Heart left ventricle (tissue), 16 donors: ENCODE measurements around the gene B3GNT2. TPM values are rescaled to one million over a fixed set of nuclear protein-coding genes. Genes with fewer than 3 reads are reported as not detected.
A peak's percentile ranks its signal among the peaks of the same experiment; 100 is the strongest.

Experiments
- ATAC-seq, 4 donors: fragments of 200-7000 bp; cut with Tn5 transposase; one replicate each; pipeline ENCODE4 v1.9.1; 2020 to 2022; ENCODE audit warnings: moderate library complexity in 4 of 4, mild to moderate bottlenecking in 3 of 4, moderate number of reproducible peaks in 1 of 4
- DNase-seq, 5 donors: peaks; one replicate each; pipeline ENCODE4 v3.0.0-alpha.2; 2020
- H3K27ac ChIP-seq, 12 donors: fragments of 200-600 bp; sonication (generic) in 4 of 12; one replicate each; pipeline versions ENCODE4 v1.5.0 to v1.8.0; 2016 to 2022; ENCODE audit warnings: mild to moderate bottlenecking in 2 of 12
- H3K27me3 ChIP-seq, 9 donors: fragments of 200-600 bp; sonication (generic) in 2 of 9; one replicate each; pipeline versions ENCODE4 v1.5.1 to v1.8.0; 2016 to 2022; ENCODE audit warnings: mild to moderate bottlenecking in 3 of 9
- H3K36me3 ChIP-seq, 9 donors: fragments of 200-600 bp; sonication (generic) in 2 of 9; one replicate each; pipeline versions ENCODE4 v1.5.0 to v1.8.0; 2018 to 2022; ENCODE audit warnings: mild to moderate bottlenecking in 2 of 9
- H3K4me1 ChIP-seq, 12 donors: fragments of 200-600 bp; sonication (generic) in 4 of 12; one replicate each; pipeline versions ENCODE4 v1.5.0 to v1.8.0; 2016 to 2022; ENCODE audit warnings: mild to moderate bottlenecking in 3 of 12
- H3K4me3 ChIP-seq, 12 donors: fragments of 200-600 bp; sonication (generic) in 4 of 12; one replicate each; pipeline versions ENCODE4 v1.5.0 to v1.8.0; 2017 to 2022; ENCODE audit warnings: mild to moderate bottlenecking in 9 of 12, moderate library complexity in 4 of 12
- H3K9me3 ChIP-seq, 12 donors: fragments of 200-600 bp; sonication (generic) in 4 of 12; one replicate each; pipeline versions ENCODE4 v1.5.0 to v1.8.0; 2016 to 2022; ENCODE audit warnings: mild to moderate bottlenecking in 1 of 12
- CTCF ChIP-seq, 12 donors: fragments of 200-600 bp; sonication (generic) in 4 of 12; IDR thresholded peaks; one replicate each; pipeline versions ENCODE4 v1.5.0 to v1.8.0; 2018 to 2022; ENCODE audit warnings: antibody characterized with exemption in 12 of 12, mild to moderate bottlenecking in 5 of 12
- POLR2A ChIP-seq, 2 donors: fragments of 450-650 bp; IDR thresholded peaks; one replicate each; pipeline ENCODE4 v1.6.1; 2017; ENCODE audit warnings: antibody characterized with exemption in 2 of 2, mild to moderate bottlenecking in 2 of 2, moderate library complexity in 2 of 2
- WGBS, 4 donors: extraction: QIAGEN DNeasy Blood & Tissue Kit in 2 of 4; methylation state at CpG; one replicate each; pipeline versions ENCODE4 v1.1.5 to v1.1.7; 2013 to 2018; 5-methylcytosine and 5-hydroxymethylcytosine counted together
- intact Hi-C, 10 donors: fragments of 100-400 bp; cut with DNase I; formaldehyde crosslinking; loops; one replicate each; pipeline versions ENCODE4 v1.11.1 to v1.14.2; 2022
- polyA plus RNA-seq, 2 donors: library from polyadenylated mRNA; stranded (reverse); fragments of 200-250 nt; gene quantifications; one replicate each; pipeline ENCODE4 v1.2.3, GENCODE V29; 2013
- total RNA-seq, 9 donors: library from RNA; depleted of rRNA in 2 of 9; stranded (reverse); fragments of >200 nt in 2 of 9; fragmentation: NEBNext Ultra II Directional in 3 of 9; extraction: Animal tissue kit (Norgen Biotek cat#: 25700) in 3 of 9; gene quantifications; one replicate each; pipeline versions ENCODE4 v1.1.0 to v1.2.4, GENCODE V29; 2016 to 2023
- donor health status: ischemic (EF 13 %, LVEDD 7.1; RV severe dilation, severe dysfunction).
- donor health status: healthy with polysubstance abuse.
- donor health status: DM: no; HTN: yes; CAD: no.
- donor health status: DM: no; HTN: no; CAD: no.
- donor health status: ischemic (EF 25% LVEDD 6.9; RV normal size, moderate dysfunction).
- donor health status: ischemic (EF 25% LVEDD 5.7; RV mildly dilated, moderate dysfunction).
- donor health status: healthy.
- donor health status: DM: yes; HTN: yes; CAD: no.
- donor health status: ischemic (EF 35%, LVEDD 5.7; RV mildly dilated, moderate dysfunction).
- donor health status: nonischemic (EF 11% LVEDD 7.7; RV severe dilation, severe dysfunction).
- donor health status: DM: yes; HTN: yes; CAD: no.
- donor health status: PGD.
- donor health status: ischemic (EF 29% LVEDD 5.4; RV normal size, mild dysfunction).
- donor health status: nonischemic (EF 23%, LVEDD 6.1; RV moderate dilation, normal function).

B3GNT2 gene
- total and polyA plus RNA-seq, 11 donors: 8.6 to 26.5 (median 18.4) TPM

GRCh38 chr2:62192811-62193210, 3.1 kb upstream of the B3GNT2 start:
- H3K27ac ChIP-seq: peak overlapping the region in 1 of 12 donors; percentile 10
- H3K4me3 ChIP-seq: no peak overlapping the region
- DNase-seq (no peak), ATAC-seq (no peak)
- TF ChIP-seq CTCF (IDR thresholded peaks at IDR 0.05): no peak
- TF ChIP-seq POLR2A (IDR thresholded peaks at IDR 0.05): no peak
- WGBS, 4 donors: 69 to 94% (median 78%) methylated on average over 1 of the region's 1 CpG
- peaks cover 0 to 35% (median 14%) of the 10 kb centered on the region in 12 donors for H3K4me1 ChIP-seq
- no peaks in the 10 kb centered on the region for H3K36me3 ChIP-seq
- no peaks in the 10 kb centered on the region for H3K27me3 ChIP-seq
- intact Hi-C loops: loop anchor here in 8 of 10 donors (10.0 kb wide), 7 partner anchors 112 to 278 kb away; no protein-coding TSS in a partner anchor
- H3K9me3 ChIP-seq: no peaks in the 10 kb centered on the region

GRCh38 chr2:62194558-62195420, 1.1 kb upstream of the B3GNT2 start:
- WGBS, 4 donors: 59 to 82% (median 66%) methylated on average over 30 to 51 of the region's 51 CpGs
- intact Hi-C loops: loop anchor here (5.0 to 10.0 kb wide), 13 partner anchors 110 to 280 kb away; no protein-coding TSS in a partner anchor

GRCh38 chr2:62196278-62196901, 475 bp downstream of the B3GNT2 start:
- TF ChIP-seq POLR2A (IDR thresholded peaks at IDR 0.05) (no peak), CTCF (IDR thresholded peaks at IDR 0.05) (no peak)
- 0 to 1% (median 1%) methylated on average over 15 to 63 of the region's 63 CpGs for WGBS, 4 donors
- Histone ChIP-seq H3K4me1 (peaks cover 0 to 52% (median 40%) of the 10 kb centered on the region in 12 donors), H3K36me3 (no peaks in the 10 kb centered on the region), H3K4me3 (peak overlapping the region; percentile 86 to 99 (median 94)), H3K27me3 (no peaks in the 10 kb centered on the region), H3K27ac (peak overlapping the region; percentile 91 to 98 (median 96)), H3K9me3 (no peaks in the 10 kb centered on the region)
- ATAC-seq (peak; percentile 33 to 72 (median 49)), DNase-seq (peak in 4 of 5 donors; percentile 56 to 70 (median 62))
- intact Hi-C loops: loop anchor here (2.0 to 10.0 kb wide), 15 partner anchors 108 to 282 kb away; no protein-coding TSS in a partner anchor

More at GRCh38 chr2:62194558-62195420, 1.1 kb upstream of the B3GNT2 start:
- H3K36me3 ChIP-seq: no peaks in the 10 kb centered on the region
- peak overlapping the region; percentile 86 to 99 (median 94) for H3K4me3 ChIP-seq
- peaks cover 0 to 42% (median 28%) of the 10 kb centered on the region in 12 donors for H3K4me1 ChIP-seq
- ATAC-seq: peak in 3 of 4 donors; percentile 7 to 31 (median 7)
- peak overlapping the region; percentile 91 to 98 (median 96) for H3K27ac ChIP-seq
- TF ChIP-seq POLR2A (IDR thresholded peaks at IDR 0.05) (no peak), CTCF (IDR thresholded peaks at IDR 0.05) (no peak)
- peak in 2 of 5 donors; percentile 28 to 64 for DNase-seq
- no peaks in the 10 kb centered on the region for H3K9me3 ChIP-seq
- no peaks in the 10 kb centered on the region for H3K27me3 ChIP-seq
